HCT116 (cell line): ENCODE results near the gene WFDC2. TPM values are rescaled to one million over a fixed set of nuclear protein-coding genes. Genes with fewer than 3 reads are reported as not detected.

Experiments used
- ATAC-seq: fragments of 200-7000 bp; cut with Tn5 transposase; 2 replicates; pipeline ENCODE4 v1.9.1; 2020; ENCODE audit warnings: mild to moderate bottlenecking, moderate library complexity
- BruUV-seq: library from RNA; stranded (reverse); fragments of 400-500 nt; replicated peaks from 2 replicates; lab custom pipeline; 2021; lab: Mats Ljungman, UMichigan
- CTCF ChIA-PET: fragments of 300-600 bp; sonication (Branson Sonifier 250); formaldehyde crosslinking; loops from one replicate; lab custom pipeline; 2021; ENCODE audit warnings: antibody characterized with exemption; lab: Charles Lee
- POLR2A ChIA-PET: fragments of 300-600, 350-600 bp; sonication (Branson Sonifier 250); formaldehyde crosslinking; loops from one replicate; lab custom pipeline; 2021; ENCODE audit warnings: antibody characterized with exemption; lab: Charles Lee
- RAD21 ChIA-PET, 2 experiments: fragments of 300-600 bp; sonication (Branson Sonifier 250); formaldehyde crosslinking; loops; one replicate each; lab custom pipeline; 2023; ENCODE audit warnings: low total read pairs in 2 of 2; ENCODE audit not compliant: uncharacterized antibody in 2 of 2, unreplicated experiment in 2 of 2, low non-redundant PET in 1 of 2; lab: Charles Lee
- DNase-seq: peaks from one replicate; pipeline ENCODE4 v3.0.0-alpha.2; 2010; ENCODE audit warnings: low read depth, low spot score
- H2AFZ ChIP-seq: fragments of 200-600 bp; shearing (Covaris generic), sonication (generic); 2 replicates; pipeline ENCODE4 v1.6.1; 2017; ENCODE audit warnings: low read depth, mixed run types, mixed read lengths, antibody characterized with exemption, low read length; ENCODE audit not compliant: poor library complexity, severe bottlenecking
- H3K27ac ChIP-seq: 2 replicates; pipeline ENCODE4 v1.5.1; 2012; ENCODE audit warnings: low read depth, low read length
- H3K27me3 ChIP-seq: fragments of 200-600 bp; sonication (generic); 2 replicates; pipeline ENCODE4 v1.6.1; 2016; ENCODE audit warnings: mixed run types, low read length, mixed read lengths; ENCODE audit not compliant: insufficient read depth
- H3K36me3 ChIP-seq, 2 experiments: fragments of 200-500 bp in 1 of 2; fragments of 200-600 bp in 1 of 2; sonication (Bioruptor generic) in 1 of 2; sonication (generic) in 1 of 2; 2 replicates each; pipeline versions ENCODE4 v1.5.1 to v1.6.1; 2014 to 2016; ENCODE audit warnings: low read length in 2 of 2, inconsistent platforms in 1 of 2, mixed read lengths in 1 of 2, mixed run types in 1 of 2; ENCODE audit not compliant: insufficient read depth in 2 of 2, control insufficient read depth in 1 of 2
- H3K4me1 ChIP-seq, 2 experiments: fragments of 200-600 bp in 1 of 2; sonication (generic) in 1 of 2; 2 replicates each; pipeline versions ENCODE4 v1.5.1 to v1.6.1; 2012 to 2017; ENCODE audit warnings: low read length in 2 of 2, inconsistent platforms in 1 of 2, mild to moderate bottlenecking in 1 of 2, mixed read lengths in 1 of 2, mixed run types in 1 of 2, moderate library complexity in 1 of 2; ENCODE audit not compliant: insufficient read depth in 2 of 2, control insufficient read depth in 1 of 2
- H3K4me2 ChIP-seq: fragments of 200-600 bp; sonication (generic); 2 replicates; pipeline ENCODE4 v1.6.1; 2017; ENCODE audit warnings: mixed run types, low read length, mixed read lengths
- H3K4me3 ChIP-seq, 2 experiments: fragments of 200-600 bp in 1 of 2; sonication (generic) in 1 of 2; replicated peaks in 1 of 2; 2 replicates each; pipeline ENCODE4 v1.5.1; 2011 to 2016; ENCODE audit warnings: low read length in 2 of 2, control low read depth in 1 of 2, low read depth in 1 of 2, mild to moderate bottlenecking in 1 of 2, mixed read lengths in 1 of 2, mixed run types in 1 of 2
- H3K79me2 ChIP-seq: fragments of 200-600 bp; sonication (generic); 2 replicates; pipeline ENCODE4 v1.6.1; 2017; ENCODE audit warnings: mild to moderate bottlenecking, mixed run types, low read length, moderate library complexity, mixed read lengths; ENCODE audit not compliant: insufficient read depth
- H3K9ac ChIP-seq: fragments of 200-600 bp; sonication (generic); 2 replicates; pipeline ENCODE4 v1.6.1; 2016; ENCODE audit warnings: low read length, mixed read lengths
- H3K9me2 ChIP-seq: fragments of 200-600 bp; sonication (generic), shearing (Covaris generic); 2 replicates; pipeline ENCODE4 v1.6.1; 2017; ENCODE audit warnings: mixed run types, mild to moderate bottlenecking, moderate library complexity; ENCODE audit not compliant: insufficient read depth
- H3K9me3 ChIP-seq, 2 experiments: fragments of 200-500 bp in 1 of 2; fragments of 200-600 bp in 1 of 2; sonication (Bioruptor generic) in 1 of 2; sonication (generic) in 1 of 2; 2 replicates each; pipeline ENCODE4 v1.6.1; 2014 to 2017; ENCODE audit warnings: low read length in 2 of 2, mixed read lengths in 2 of 2, inconsistent platforms in 1 of 2, low read depth in 1 of 2, mild to moderate bottlenecking in 1 of 2, mixed run types in 1 of 2, moderate library complexity in 1 of 2; ENCODE audit not compliant: control insufficient read depth in 1 of 2, insufficient read depth in 1 of 2
- H4K20me1 ChIP-seq: fragments of 200-600 bp; sonication (generic), shearing (Covaris generic); 2 replicates; pipeline ENCODE4 v1.6.1; 2017; ENCODE audit warnings: mixed run types, mild to moderate bottlenecking, moderate library complexity; ENCODE audit not compliant: insufficient read depth
- CBX3 ChIP-seq: IDR thresholded peaks from 2 replicates; pipeline ENCODE4 v1.6.1; 2012; ENCODE audit warnings: low read depth
- CEBPB ChIP-seq: IDR thresholded peaks from 2 replicates; pipeline ENCODE4 v1.6.1; 2012; ENCODE audit warnings: low read depth
- EGR1 ChIP-seq: IDR thresholded peaks from 2 replicates; pipeline ENCODE4 v1.6.1; 2012; ENCODE audit warnings: low read depth
- ELF1 ChIP-seq: IDR thresholded peaks from 2 replicates; pipeline ENCODE4 v1.6.1; 2012; ENCODE audit warnings: low read depth, borderline replicate concordance
- EZH2 ChIP-seq: fragments of 200-600 bp; sonication (generic); IDR thresholded peaks from 2 replicates; pipeline ENCODE4 v1.6.1; 2017; ENCODE audit warnings: antibody characterized with exemption, mixed run types
- EZH2phosphoT487 ChIP-seq: fragments of 200-600 bp; IDR thresholded peaks from 2 replicates; pipeline ENCODE4 v1.6.1; 2018; ENCODE audit warnings: antibody characterized with exemption, borderline replicate concordance
- POLR2A ChIP-seq: IDR thresholded peaks from 2 replicates; pipeline ENCODE4 v1.7.0; 2011; ENCODE audit warnings: borderline replicate concordance; ENCODE audit not compliant: insufficient read depth, insufficient read length; ENCODE audit errors: extremely low read depth
- RAD21 ChIP-seq: IDR thresholded peaks from 2 replicates; pipeline ENCODE4 v1.6.1; 2012; ENCODE audit warnings: low read depth, mild to moderate bottlenecking
- SIN3A ChIP-seq: IDR thresholded peaks from 2 replicates; pipeline ENCODE4 v1.6.1; 2012; ENCODE audit warnings: low read depth
- SP1 ChIP-seq: IDR thresholded peaks from 2 replicates; pipeline ENCODE4 v1.6.1; 2012; ENCODE audit warnings: low read depth
- YY1 ChIP-seq: IDR thresholded peaks from 2 replicates; pipeline ENCODE4 v1.6.1; 2011; ENCODE audit warnings: low read length, low read depth, moderate library complexity, mild to moderate bottlenecking; ENCODE audit not compliant: insufficient replicate concordance; ENCODE audit errors: extremely low read depth
- ZNF274 ChIP-seq: fragments of 200-500 bp; sonication (Bioruptor generic); IDR thresholded peaks from 2 replicates; pipeline ENCODE4 v1.6.1; 2014; ENCODE audit warnings: mild to moderate bottlenecking, low read depth, low read length, inconsistent platforms
- intact Hi-C: fragments of 100-400 bp; cut with micrococcal nuclease; formaldehyde crosslinking; loops from 2 replicates; pipeline ENCODE4 v1.10.0; 2022
- total RNA-seq: library from RNA; stranded (reverse); gene quantifications from one replicate; pipeline ENCODE4 v1.2.1, GENCODE V29; 2021; ENCODE audit not compliant: unreplicated experiment
- TF ChIP-seq, protein P1 (sequence below): IDR thresholded peaks from 2 replicates; pipeline ENCODE4 v1.6.1; 2012; ENCODE audit warnings: low read depth

Gene WFDC2
- total RNA-seq, 1 experiment from 2014 or later: 1.1 TPM

- TF ChIP-seq EZH2phosphoT487: no peak
- TF ChIP-seq CEBPB: no peak
- no peak for TF ChIP-seq ZNF274
- TF ChIP-seq EGR1: no peak
- TF ChIP-seq, protein P1, sequence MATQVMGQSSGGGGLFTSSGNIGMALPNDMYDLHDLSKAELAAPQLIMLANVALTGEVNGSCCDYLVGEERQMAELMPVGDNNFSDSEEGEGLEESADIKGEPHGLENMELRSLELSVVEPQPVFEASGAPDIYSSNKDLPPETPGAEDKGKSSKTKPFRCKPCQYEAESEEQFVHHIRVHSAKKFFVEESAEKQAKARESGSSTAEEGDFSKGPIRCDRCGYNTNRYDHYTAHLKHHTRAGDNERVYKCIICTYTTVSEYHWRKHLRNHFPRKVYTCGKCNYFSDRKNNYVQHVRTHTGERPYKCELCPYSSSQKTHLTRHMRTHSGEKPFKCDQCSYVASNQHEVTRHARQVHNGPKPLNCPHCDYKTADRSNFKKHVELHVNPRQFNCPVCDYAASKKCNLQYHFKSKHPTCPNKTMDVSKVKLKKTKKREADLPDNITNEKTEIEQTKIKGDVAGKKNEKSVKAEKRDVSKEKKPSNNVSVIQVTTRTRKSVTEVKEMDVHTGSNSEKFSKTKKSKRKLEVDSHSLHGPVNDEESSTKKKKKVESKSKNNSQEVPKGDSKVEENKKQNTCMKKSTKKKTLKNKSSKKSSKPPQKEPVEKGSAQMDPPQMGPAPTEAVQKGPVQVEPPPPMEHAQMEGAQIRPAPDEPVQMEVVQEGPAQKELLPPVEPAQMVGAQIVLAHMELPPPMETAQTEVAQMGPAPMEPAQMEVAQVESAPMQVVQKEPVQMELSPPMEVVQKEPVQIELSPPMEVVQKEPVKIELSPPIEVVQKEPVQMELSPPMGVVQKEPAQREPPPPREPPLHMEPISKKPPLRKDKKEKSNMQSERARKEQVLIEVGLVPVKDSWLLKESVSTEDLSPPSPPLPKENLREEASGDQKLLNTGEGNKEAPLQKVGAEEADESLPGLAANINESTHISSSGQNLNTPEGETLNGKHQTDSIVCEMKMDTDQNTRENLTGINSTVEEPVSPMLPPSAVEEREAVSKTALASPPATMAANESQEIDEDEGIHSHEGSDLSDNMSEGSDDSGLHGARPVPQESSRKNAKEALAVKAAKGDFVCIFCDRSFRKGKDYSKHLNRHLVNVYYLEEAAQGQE: no peak
- no peak for TF ChIP-seq EZH2
- TF ChIP-seq RAD21: no peak
- no peak for TF ChIP-seq YY1
- TF ChIP-seq SP1: no peak
These were observed 49.4 kb upstream of the WFDC2 start (continued) for GRCh38 chr20:45420125-45420524.

- peaks cover 38 to 49% of the 10 kb centered on the region in 2 experiments; a peak in 3 of 4 replicates for H3K36me3 ChIP-seq
These were observed 45.9 kb upstream of the WFDC2 start for GRCh38 chr20:45423700-45424099.

More at GRCh38 chr20:45423700-45424099, 45.9 kb upstream of the WFDC2 start:
- intact Hi-C loops: no loop called here
- Histone ChIP-seq H3K4me3 (no peak overlapping the region), H2AFZ (no peak overlapping the region), H3K9me3 (no peaks in the 10 kb centered on the region), H3K9ac (no peak overlapping the region), H3K4me2 (no peak overlapping the region), H3K27ac (no peak overlapping the region), H3K4me1 (no peaks in the 10 kb centered on the region), H3K9me2 (no peaks in the 10 kb centered on the region), H4K20me1 (no peaks in the 10 kb centered on the region), H3K27me3 (no peaks in the 10 kb centered on the region), H3K79me2 (peaks cover 5% of the 10 kb centered on the region; the same call in 1 of the 2 replicates)
- ATAC-seq (no peak), DNase-seq (no peak)
- ChIA-PET POLR2A (no interaction called here), RAD21 (no interaction called here), CTCF (no interaction called here)
- no peak for TF ChIP-seq POLR2A
- no peak for TF ChIP-seq ELF1
- TF ChIP-seq SP1: no peak
- TF ChIP-seq CEBPB: no peak
- TF ChIP-seq EGR1: no peak
- no peak for TF ChIP-seq EZH2phosphoT487
- TF ChIP-seq SIN3A: no peak
- no peak for TF ChIP-seq CBX3
- TF ChIP-seq ZNF274: no peak
- BruUV-seq: no TSS peak
